Karpas-422 (cell line): ENCODE data around the gene NFXL1. TPM values are rescaled to one million over a fixed set of nuclear protein-coding genes. Genes with fewer than 3 reads are reported as not detected.

ENCODE experiments used
- DNase-seq: peaks from one replicate; pipeline ENCODE4 v3.0.0-alpha.2; 2015
- H2AFZ ChIP-seq: fragments of 200-600 bp; sonication (generic); 2 replicates; pipeline ENCODE4 v1.6.1; 2014; ENCODE audit warnings: antibody characterized with exemption, low read length, mixed read lengths
- H3K27ac ChIP-seq: fragments of 200-600 bp; sonication (generic); 2 replicates; pipeline ENCODE4 v1.5.1; 2014; ENCODE audit warnings: mild to moderate bottlenecking, low read length, moderate library complexity
- H3K27me3 ChIP-seq: fragments of 200-600 bp; sonication (generic); 2 replicates; pipeline ENCODE4 v1.6.1; 2014; ENCODE audit warnings: low read length, mixed read lengths
- H3K36me3 ChIP-seq: fragments of 200-600 bp; sonication (generic); 2 replicates; pipeline ENCODE4 v1.6.1; 2014; ENCODE audit warnings: low read length, mixed read lengths; ENCODE audit not compliant: insufficient read depth
- H3K4me1 ChIP-seq: fragments of 200-600 bp; sonication (generic); 2 replicates; pipeline ENCODE4 v1.6.1; 2014; ENCODE audit warnings: mild to moderate bottlenecking, low read length, mixed read lengths
- H3K4me2 ChIP-seq: fragments of 200-600 bp; sonication (generic); 2 replicates; pipeline ENCODE4 v1.6.1; 2014; ENCODE audit warnings: low read length, low read depth, mild to moderate bottlenecking; ENCODE audit not compliant: poor library complexity, severe bottlenecking
- H3K4me3 ChIP-seq: fragments of 200-600 bp; sonication (generic); 2 replicates; pipeline ENCODE4 v1.5.1; 2014; ENCODE audit warnings: mild to moderate bottlenecking, antibody characterized with exemption, low read length, mixed read lengths
- H3K79me2 ChIP-seq: fragments of 200-600 bp; sonication (generic); 2 replicates; pipeline ENCODE4 v1.6.1; 2014; ENCODE audit warnings: mild to moderate bottlenecking, low read length, mixed read lengths
- H3K9ac ChIP-seq: fragments of 200-600 bp; sonication (generic); 2 replicates; pipeline ENCODE4 v1.6.0; 2014; ENCODE audit warnings: low read length
- H3K9me2 ChIP-seq: fragments of 200-600 bp; sonication (generic), shearing (Covaris generic); replicated peaks from 2 replicates; pipeline ENCODE4 v1.6.0; 2014; ENCODE audit warnings: mild to moderate bottlenecking, low read length, moderate library complexity; ENCODE audit not compliant: insufficient read depth
- H3K9me3 ChIP-seq: fragments of 300-700, 200-600 bp; sonication (generic); 2 replicates; pipeline ENCODE4 v1.6.1; 2014; ENCODE audit warnings: low read length, mixed read lengths
- H4K20me1 ChIP-seq: fragments of 200-600 bp; sonication (generic); 2 replicates; pipeline ENCODE4 v1.6.1; 2014; ENCODE audit warnings: mild to moderate bottlenecking, antibody characterized with exemption, low read length, low read depth; ENCODE audit not compliant: insufficient read depth
- total RNA-seq: library from RNA; depleted of rRNA; stranded (reverse); fragments of >200 nt; shearing (Covaris generic); gene quantifications from 2 replicates; pipeline ENCODE4 v1.2.3, GENCODE V29; 2014; ENCODE audit warnings: low replicate concordance

NFXL1 gene
- total RNA-seq, 1 experiment from 2014 or later = 41.1 TPM

DNA sequence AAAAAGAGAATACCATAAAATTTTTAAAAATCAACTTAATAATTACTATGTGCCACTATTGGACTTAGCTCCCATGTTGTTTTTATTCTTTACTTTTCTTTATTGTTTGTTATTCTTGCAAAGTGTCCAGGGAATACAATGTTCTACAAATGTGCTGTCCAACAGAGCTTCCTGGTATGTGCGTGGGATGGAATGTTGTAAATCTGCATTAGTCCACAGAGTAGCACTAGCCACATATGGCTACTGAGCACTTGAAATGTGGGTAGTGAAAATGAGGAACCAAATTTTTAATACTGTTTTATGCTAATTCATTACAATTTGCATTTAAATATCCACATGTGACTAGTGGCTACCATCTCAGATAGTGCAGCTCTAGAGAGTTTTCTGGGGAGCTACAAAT is 62.2 kb downstream of the NFXL1 start:
- Histone ChIP-seq H4K20me1 (no peaks in the 10 kb centered on the region), H3K4me2 (no peak overlapping the region), H3K27ac (no peak overlapping the region), H2AFZ (no peak overlapping the region), H3K9ac (no peak overlapping the region), H3K4me1 (peaks cover 17% of the 10 kb centered on the region), H3K36me3 (peaks cover 89% of the 10 kb centered on the region), H3K4me3 (no peak overlapping the region), H3K9me3 (no peaks in the 10 kb centered on the region; the same call in 1 of the 2 replicates), H3K9me2 (no peaks in the 10 kb centered on the region), H3K79me2 (peaks cover 36% of the 10 kb centered on the region), H3K27me3 (no peaks in the 10 kb centered on the region)
- peak; percentile 46 for DNase-seq

DNA sequence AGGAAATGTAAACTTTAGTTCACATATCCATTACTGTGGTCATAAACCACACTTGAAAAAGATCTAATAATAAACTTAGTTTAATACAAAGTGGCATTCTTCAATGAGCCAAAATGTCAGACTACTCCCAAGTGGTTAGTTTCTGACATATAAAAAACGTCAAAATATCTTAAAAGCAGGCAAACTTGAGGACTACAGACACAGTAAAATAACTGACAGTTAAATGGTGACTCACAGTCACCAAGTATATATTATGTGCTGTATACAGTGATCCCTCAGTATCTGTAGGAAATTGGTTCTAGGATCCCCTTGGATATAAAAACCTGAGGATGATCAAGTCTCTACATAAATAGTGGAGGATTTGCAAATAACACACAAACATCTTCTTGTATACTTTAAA is 64.9 kb downstream of the NFXL1 start:
- Histone ChIP-seq H3K79me2 (peaks cover 25% of the 10 kb centered on the region), H3K9me3 (no peaks in the 10 kb centered on the region; the same call in 1 of the 2 replicates), H3K4me2 (no peak overlapping the region), H3K4me1 (peaks cover 17% of the 10 kb centered on the region), H3K27ac (no peak overlapping the region), H3K4me3 (no peak overlapping the region), H3K9me2 (no peaks in the 10 kb centered on the region), H4K20me1 (no peaks in the 10 kb centered on the region), H3K9ac (no peak overlapping the region), H3K27me3 (no peaks in the 10 kb centered on the region), H2AFZ (no peak overlapping the region), H3K36me3 (peaks cover 69% of the 10 kb centered on the region)
- DNase-seq = no peak

DNA sequence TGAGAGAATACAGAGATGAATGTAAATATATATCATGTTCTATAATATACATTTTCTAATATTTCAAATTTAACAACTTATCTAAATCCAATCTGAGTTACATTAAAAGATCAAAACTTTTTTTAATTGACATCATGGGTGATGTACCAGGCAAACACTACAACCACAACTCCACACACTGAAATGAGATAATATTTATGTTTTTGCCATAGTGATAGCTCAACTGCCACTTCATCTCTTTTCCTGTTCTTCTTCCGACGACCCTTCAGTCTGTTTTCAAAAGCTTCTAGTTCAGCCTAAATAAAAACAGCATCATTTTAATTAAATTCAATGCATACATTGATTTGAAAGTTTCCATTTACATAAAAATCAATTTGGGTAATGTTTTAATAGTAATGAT is 66.3 kb downstream of the NFXL1 start:
- H3K79me2 ChIP-seq = peaks cover 21% of the 10 kb centered on the region

DNA sequence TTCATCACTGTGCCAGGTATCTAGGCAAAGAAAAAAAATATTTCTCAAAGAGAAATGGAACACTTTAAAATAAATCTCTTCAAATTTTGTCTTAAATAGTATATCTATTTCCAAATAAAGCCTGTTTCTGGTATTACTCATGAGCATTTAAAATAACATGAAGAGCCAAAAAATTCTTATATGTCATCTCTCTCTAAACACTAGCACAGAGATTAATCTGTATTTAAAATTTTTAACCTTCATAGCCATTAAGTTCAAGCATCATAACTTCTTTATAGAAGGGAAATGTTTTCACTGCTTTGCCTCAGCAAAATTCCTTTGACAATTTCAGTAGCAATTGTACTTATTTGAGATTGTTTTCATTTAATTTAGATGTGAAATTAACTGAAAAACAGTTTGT is 71.4 kb downstream of the NFXL1 start:
- Histone ChIP-seq H4K20me1 (no peaks in the 10 kb centered on the region), H3K27ac (no peak overlapping the region), H3K4me1 (peaks cover 39% of the 10 kb centered on the region), H3K9me2 (no peaks in the 10 kb centered on the region), H3K79me2 (peaks cover 3% of the 10 kb centered on the region; the same call in 1 of the 2 replicates), H3K9me3 (no peaks in the 10 kb centered on the region; the same call in 1 of the 2 replicates), H3K9ac (no peak overlapping the region), H3K4me3 (no peak overlapping the region), H3K27me3 (no peaks in the 10 kb centered on the region), H3K36me3 (peaks cover 46% of the 10 kb centered on the region), H3K4me2 (no peak overlapping the region), H2AFZ (no peak overlapping the region)
- no peak for DNase-seq

More for the DNA sequence above, 66.3 kb downstream of the NFXL1 start:
- Histone ChIP-seq H3K9ac (no peak overlapping the region), H3K27ac (no peak overlapping the region), H3K36me3 (peaks cover 69% of the 10 kb centered on the region), H3K4me2 (no peak overlapping the region), H4K20me1 (no peaks in the 10 kb centered on the region), H3K9me2 (no peaks in the 10 kb centered on the region), H3K4me1 (peaks cover 10% of the 10 kb centered on the region), H3K9me3 (no peaks in the 10 kb centered on the region; the same call in 1 of the 2 replicates), H3K27me3 (no peaks in the 10 kb centered on the region), H3K4me3 (no peak overlapping the region), H2AFZ (no peak overlapping the region)
- DNase-seq = no peak

DNA sequence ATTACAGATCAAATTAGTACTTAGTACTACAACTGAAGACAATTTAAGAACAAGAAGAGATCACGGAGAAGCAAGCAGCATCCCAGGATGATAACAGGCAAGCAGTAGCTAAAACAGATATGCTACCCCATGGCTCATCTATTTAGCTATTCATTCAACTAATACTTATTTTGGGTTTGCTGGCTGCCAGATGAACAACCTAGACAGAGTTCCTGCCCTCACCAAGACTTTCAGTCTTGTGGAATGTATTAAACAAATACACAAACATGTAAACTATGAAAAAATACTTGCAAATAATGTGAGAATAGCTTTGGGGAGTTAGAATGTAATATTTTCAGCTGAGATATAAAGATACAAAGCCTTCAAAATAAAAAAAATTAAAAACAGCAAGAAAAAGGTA is 74.1 kb downstream of the NFXL1 start:
- H4K20me1 ChIP-seq = no peaks in the 10 kb centered on the region
- H3K4me1 ChIP-seq = peaks cover 62% of the 10 kb centered on the region
- no peak overlapping the region for H3K4me3 ChIP-seq
- DNase-seq = no peak
- H3K9me2 ChIP-seq = no peaks in the 10 kb centered on the region
- H3K27ac ChIP-seq = peak overlapping the region; percentile 57
- no peaks in the 10 kb centered on the region for H3K9me3 ChIP-seq
- H3K4me2 ChIP-seq = peak overlapping the region; percentile 91
- H3K27me3 ChIP-seq = no peaks in the 10 kb centered on the region
- peaks cover 37% of the 10 kb centered on the region for H3K36me3 ChIP-seq
- no peak overlapping the region for H2AFZ ChIP-seq
- no peaks in the 10 kb centered on the region for H3K79me2 ChIP-seq
- no peak overlapping the region for H3K9ac ChIP-seq

DNA sequence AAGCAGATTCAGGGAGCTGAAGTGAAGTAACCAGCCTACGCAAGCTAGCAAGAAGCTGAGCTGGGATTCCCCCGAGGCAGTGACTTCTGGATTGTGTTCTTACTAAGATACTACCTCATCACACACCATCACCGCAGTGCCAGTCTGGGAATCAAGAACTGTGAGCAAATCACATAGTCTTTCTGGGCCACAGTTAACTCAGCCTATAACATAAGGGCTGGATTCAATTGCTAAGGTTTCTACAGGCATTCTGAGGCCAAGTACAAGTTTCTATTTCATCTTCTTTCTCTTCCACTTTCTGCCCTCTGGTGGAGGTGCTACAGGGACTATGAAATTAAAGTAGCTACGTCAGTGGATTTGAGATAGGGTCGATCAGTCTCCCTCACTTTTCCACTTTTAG is 75.1 kb downstream of the NFXL1 start:
- peak; percentile 79 for DNase-seq
- H3K4me2 ChIP-seq = peak overlapping the region; percentile 91

GRCh38 chr4:47838445-47838844 is 75.9 kb downstream of the NFXL1 start:
- Histone ChIP-seq H3K9me2 (no peaks in the 10 kb centered on the region), H3K27me3 (no peaks in the 10 kb centered on the region), H3K9ac (peak overlapping the region; percentile 77), H3K36me3 (peaks cover 26% of the 10 kb centered on the region), H4K20me1 (no peaks in the 10 kb centered on the region), H3K79me2 (no peaks in the 10 kb centered on the region), H3K9me3 (no peaks in the 10 kb centered on the region), H3K4me2 (peak overlapping the region; percentile 91), H3K27ac (peak overlapping the region; percentile 57), H3K4me3 (peak overlapping the region; percentile 78), H2AFZ (no peak overlapping the region), H3K4me1 (peaks cover 62% of the 10 kb centered on the region)
- peak; percentile 44 for DNase-seq

More for the DNA sequence above, 75.1 kb downstream of the NFXL1 start:
- Histone ChIP-seq H3K4me3 (no peak overlapping the region; the same call in 1 of the 2 replicates), H3K4me1 (peaks cover 62% of the 10 kb centered on the region), H3K27ac (peak overlapping the region; percentile 57), H3K9me2 (no peaks in the 10 kb centered on the region), H4K20me1 (no peaks in the 10 kb centered on the region), H3K27me3 (no peaks in the 10 kb centered on the region), H3K9me3 (no peaks in the 10 kb centered on the region), H3K79me2 (no peaks in the 10 kb centered on the region), H3K36me3 (peaks cover 34% of the 10 kb centered on the region), H3K9ac (0 out of 2 replicates have a peak overlapping the region, but pooled peaks have one; percentile 12), H2AFZ (no peak overlapping the region)

DNA sequence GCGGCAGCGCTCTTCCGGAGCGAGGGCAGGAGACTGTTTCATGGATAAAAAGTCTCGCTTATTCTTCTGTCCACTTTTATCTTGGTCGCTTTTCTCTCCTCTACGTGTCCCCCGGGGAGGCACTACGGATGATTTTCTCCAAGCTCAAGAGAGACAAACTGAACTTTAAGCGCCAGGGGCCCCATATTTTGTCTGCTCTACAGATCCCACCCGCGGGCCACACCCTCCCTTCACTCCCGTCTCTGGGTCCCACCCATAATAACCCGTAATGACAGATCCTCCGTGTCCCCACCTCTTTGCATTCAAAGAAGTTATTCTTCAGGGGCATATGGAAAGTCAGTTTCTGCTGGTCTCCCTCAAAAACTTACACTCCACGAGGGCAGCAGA is 76.5 kb downstream of the NFXL1 start, which contains the start of gene CORIN:
Gene CORIN, minus strand, starts transcription at position 160 of the 387 bp plus-strand sequence. Its CDS starts 118 bp downstream, at position 42.
- H3K4me2 ChIP-seq = peak within 1 kb of the TSS; percentile 91
- H2AFZ ChIP-seq = peak within 1 kb of the TSS; percentile 82; the same call in 1 of the 2 replicates
- no peaks in the 10 kb centered on the region for H3K79me2 ChIP-seq
- no peaks in the 10 kb centered on the region for H3K9me3 ChIP-seq
- peak within 1 kb of the TSS; percentile 78 for H3K4me3 ChIP-seq
- peaks cover 23% of the 10 kb centered on the region for H3K36me3 ChIP-seq
- H3K27ac ChIP-seq = peak within 1 kb of the TSS; percentile 57
- H3K9ac ChIP-seq = peak within 1 kb of the TSS; percentile 77
- no peaks in the 10 kb centered on the region for H3K9me2 ChIP-seq
- H3K27me3 ChIP-seq = no peaks in the 10 kb centered on the region
- DNase-seq = peak; percentile 60
- H4K20me1 ChIP-seq = no peaks in the 10 kb centered on the region
- H3K4me1 ChIP-seq = peaks cover 62% of the 10 kb centered on the region
